Left ventricle myocardium superior (tissue), 1 donor: ENCODE data around the gene SLC35A3. TPM values are rescaled to one million over a fixed set of nuclear protein-coding genes. Genes with fewer than 3 reads are reported as not detected.
"Not testable (repeated sequence)": the region's sequence is repeated elsewhere in the genome, so short reads cannot be mapped to it uniquely, and the experiment has no call there.

ENCODE experiments used
- ATAC-seq: fragments of 200-7000 bp; cut with Tn5 transposase; one replicate; pipeline ENCODE4 v1.9.1; 2020; ENCODE audit warnings: mild to moderate bottlenecking, moderate library complexity
- DNase-seq: peaks from one replicate; pipeline ENCODE4 v3.0.0-alpha.2; 2020
- intact Hi-C: fragments of 100-400 bp; cut with micrococcal nuclease; formaldehyde crosslinking; loops from one replicate; pipeline ENCODE4 v1.11.0; 2022
- total RNA-seq: library from RNA; stranded (reverse); fragmentation: NEBNext Ultra II Directional; extraction: Animal tissue kit (Norgen Biotek cat#: 25700); gene quantifications from one replicate; pipeline ENCODE4 v1.2.1, GENCODE V29; 2021
- donor health status: DM: no; HTN: yes; CAD: no; lungs with severe emphysema.

Gene SLC35A3
- total RNA-seq, 1 donor from 2014 or later = 7.5 TPM

GRCh38 chr1:100019220-100019619 is 49.4 kb downstream of the SLC35A3 start:
- ATAC-seq (no peak), DNase-seq (no peak)
- intact Hi-C loops = no loop called here

- intact Hi-C loops = no loop called here
- ATAC-seq (peak; percentile 88), DNase-seq (peak; percentile 38)
Measured at GRCh38 chr1:100023482-100023881, 53.7 kb downstream of the SLC35A3 start.

- no peak for DNase-seq
- ATAC-seq = no peak
- intact Hi-C loops = no loop called here
Measured at GRCh38 chr1:100027212-100027611, 57.4 kb downstream of the SLC35A3 start.

- intact Hi-C loops = no loop called here
- no peak for DNase-seq
- ATAC-seq = no peak
Measured at GRCh38 chr1:100028765-100029164, 59.0 kb downstream of the SLC35A3 start.

GRCh38 chr1:100034470-100034869 is 64.7 kb downstream of the SLC35A3 start:
- intact Hi-C loops = no loop called here
- no peak for ATAC-seq
- no peak for DNase-seq

GRCh38 chr1:100035214-100035613 is 65.4 kb downstream of the SLC35A3 start:
- no peak for ATAC-seq
- intact Hi-C loops = no loop called here

GRCh38 chr1:100036718-100037655 is 67.2 kb downstream of the SLC35A3 start:
- ATAC-seq = no peak
- intact Hi-C loops = no loop called here
- no peak for DNase-seq

More at GRCh38 chr1:100035214-100035613, 65.4 kb downstream of the SLC35A3 start:
- DNase-seq = no peak

GRCh38 chr1:100037656-100037926 is 67.8 kb downstream of the SLC35A3 start:
- intact Hi-C loops = no loop called here
- DNase-seq (no peak), ATAC-seq (no peak)

- DNase-seq (peak; percentile 95), ATAC-seq (peak; percentile 99)
- intact Hi-C loops = no loop called here
Measured at GRCh38 chr1:100037927-100038659, 68.3 kb downstream of the SLC35A3 start.

GRCh38 chr1:100038660-100039287 is 69.0 kb downstream of the SLC35A3 start:
- DNase-seq (peak; percentile 66), ATAC-seq (peak; percentile 56)
- intact Hi-C loops = no loop called here

GRCh38 chr1:100039591-100039990 is 69.8 kb downstream of the SLC35A3 start:
- ATAC-seq (no peak), DNase-seq (no peak)
- intact Hi-C loops = no loop called here

- no peak for DNase-seq
- intact Hi-C loops = no loop called here
- no peak for ATAC-seq
Measured at GRCh38 chr1:100045206-100045605, 75.4 kb downstream of the SLC35A3 start.

GRCh38 chr1:100047235-100047708 is 77.5 kb downstream of the SLC35A3 start:
- intact Hi-C loops, ATAC-seq: not testable (repeated sequence)
- peak; percentile 38 for DNase-seq

GRCh38 chr1:100050139-100050538 is 80.3 kb downstream of the SLC35A3 start:
- ATAC-seq = no peak
- DNase-seq = no peak
- intact Hi-C loops = no loop called here

GRCh38 chr1:100051401-100051800 is 81.6 kb downstream of the SLC35A3 start:
- ATAC-seq = no peak
- no peak for DNase-seq
- intact Hi-C loops = no loop called here

GRCh38 chr1:100051893-100052292 is 82.1 kb downstream of the SLC35A3 start:
- intact Hi-C loops = no loop called here
- no peak for DNase-seq
- no peak for ATAC-seq

GRCh38 chr1:100053119-100053518 is 83.3 kb downstream of the SLC35A3 start:
- ATAC-seq (no peak), DNase-seq (no peak)
- intact Hi-C loops = no loop called here

- DNase-seq (no peak), ATAC-seq (no peak)
- intact Hi-C loops = no loop called here
Measured at GRCh38 chr1:100053727-100054126, 83.9 kb downstream of the SLC35A3 start.

GRCh38 chr1:100061681-100062080 is 91.9 kb downstream of the SLC35A3 start:
- DNase-seq (no peak), ATAC-seq (no peak)

More at GRCh38 chr1:100061681-100062080, 91.9 kb downstream of the SLC35A3 start:
- intact Hi-C loops = no loop called here
